IPS DF 6.9 (cell line): ENCODE measurements around the gene KRT12.

Source experiments
- DNase-seq: peaks from one replicate; pipeline ENCODE4 v3.0.0-alpha.2; 2013; ENCODE audit warnings: low read depth, low spot score
- H3K27ac ChIP-seq: one replicate; pipeline ENCODE4 v1.5.1; 2013; ENCODE audit warnings: low read length, control low read depth
- H3K27me3 ChIP-seq: 2 replicates; pipeline ENCODE4 v1.6.1; 2013; ENCODE audit warnings: mild to moderate bottlenecking, low read length; ENCODE audit not compliant: control insufficient read depth, insufficient read depth
- H3K36me3 ChIP-seq: 2 replicates; pipeline ENCODE4 v1.6.1; 2013; ENCODE audit warnings: low read length; ENCODE audit not compliant: control insufficient read depth, insufficient read depth
- H3K4me1 ChIP-seq: 2 replicates; pipeline ENCODE4 v1.6.1; 2013; ENCODE audit warnings: low read length; ENCODE audit not compliant: control insufficient read depth, insufficient read depth
- H3K4me3 ChIP-seq: 2 replicates; pipeline ENCODE4 v1.5.1; 2013; ENCODE audit warnings: mild to moderate bottlenecking, low read length
- H3K9me3 ChIP-seq: 2 replicates; pipeline ENCODE4 v1.6.1; 2013; ENCODE audit warnings: low read length, inconsistent platforms; ENCODE audit not compliant: control insufficient read depth, insufficient read depth
- WGBS: extraction: QIAGEN DNeasy Blood & Tissue Kit; methylation state at CpG from one replicate; pipeline ENCODE4 v1.1.7; 2013; ENCODE audit warnings: mixed read lengths, missing lambda C conversion rate; ENCODE audit not compliant: insufficient read length, insufficient coverage; 5-methylcytosine and 5-hydroxymethylcytosine counted together

Gene KRT12

DNA sequence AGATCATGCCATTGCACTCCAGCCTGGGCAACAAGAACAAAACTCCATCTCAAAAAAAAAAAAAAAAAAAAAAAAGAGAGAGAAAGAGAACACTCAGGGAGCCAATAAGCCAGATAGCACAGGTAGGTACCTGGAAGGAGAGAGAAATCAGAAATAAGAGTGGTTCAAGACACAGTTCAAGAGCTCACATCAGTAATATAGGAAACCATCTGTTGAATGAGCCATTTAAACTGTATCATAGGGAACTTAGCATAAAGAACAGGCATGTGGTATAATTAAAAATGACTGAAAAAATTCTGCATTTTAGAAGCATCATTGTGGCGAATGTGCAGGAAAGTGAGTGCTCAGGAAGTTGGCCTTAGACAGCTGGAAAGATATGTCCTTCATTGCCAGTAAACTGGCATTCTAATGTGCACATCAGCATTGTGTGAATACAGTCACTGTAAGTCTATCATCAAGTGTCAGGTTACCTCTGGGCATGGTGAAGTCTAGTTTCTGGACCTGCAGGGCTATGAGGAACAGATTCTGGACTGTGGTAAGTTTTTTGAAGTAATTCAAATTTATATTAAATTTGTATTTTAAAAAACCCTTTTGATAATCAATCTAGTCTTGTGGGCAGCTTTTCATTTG lies 20.4 kb downstream of the KRT12 start:
- no peak for DNase-seq
- WGBS, result no CpG with 5 or more reads among the region's 1 CpG
- H3K27ac ChIP-seq, result no peak overlapping the region
- H3K27me3 ChIP-seq, result no peaks in the 10 kb centered on the region
- no peaks in the 10 kb centered on the region for H3K9me3 ChIP-seq
- no peaks in the 10 kb centered on the region for H3K4me1 ChIP-seq
- no peaks in the 10 kb centered on the region for H3K36me3 ChIP-seq
- H3K4me3 ChIP-seq, result no peak overlapping the region

- WGBS, result no CpG with 5 or more reads among the region's 4 CpGs
- Histone ChIP-seq H3K9me3 (no peaks in the 10 kb centered on the region), H3K4me1 (no peaks in the 10 kb centered on the region), H3K4me3 (no peak overlapping the region), H3K36me3 (no peaks in the 10 kb centered on the region), H3K27me3 (no peaks in the 10 kb centered on the region), H3K27ac (no peak overlapping the region)
- DNase-seq, result no peak
Observed at GRCh38 chr17:40844671-40845107, 22.3 kb downstream of the KRT12 start.

GRCh38 chr17:40843242-40843641 lies 23.8 kb downstream of the KRT12 start:
- no CpG with 5 or more reads among the region's 3 CpGs for WGBS
- no peaks in the 10 kb centered on the region for H3K9me3 ChIP-seq
- H3K4me3 ChIP-seq, result no peak overlapping the region
- H3K36me3 ChIP-seq, result no peaks in the 10 kb centered on the region
- DNase-seq, result no peak
- H3K4me1 ChIP-seq, result no peaks in the 10 kb centered on the region
- H3K27me3 ChIP-seq, result no peaks in the 10 kb centered on the region
- H3K27ac ChIP-seq, result no peak overlapping the region

DNA sequence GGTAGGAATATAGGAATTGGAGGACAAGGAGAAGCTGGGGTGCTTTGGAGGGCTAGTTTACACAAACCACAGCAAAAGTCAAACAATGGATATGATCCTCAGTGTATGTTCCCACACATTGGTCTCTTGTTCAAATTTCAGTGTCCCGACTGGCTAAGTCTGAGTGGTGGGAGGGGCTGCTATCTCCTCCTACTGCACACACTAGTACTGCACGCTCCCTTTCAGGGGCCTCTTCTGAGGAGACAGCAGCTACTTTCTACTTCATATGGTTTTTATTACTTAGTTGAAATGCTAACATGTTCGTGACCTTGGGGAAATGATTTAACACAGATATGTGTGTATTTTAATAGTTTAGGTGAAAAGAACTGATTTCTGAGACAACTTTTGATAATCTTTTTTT lies 25.8 kb downstream of the KRT12 start:
- Histone ChIP-seq H3K27me3 (no peaks in the 10 kb centered on the region), H3K9me3 (no peaks in the 10 kb centered on the region), H3K36me3 (no peaks in the 10 kb centered on the region), H3K4me3 (no peak overlapping the region), H3K4me1 (no peaks in the 10 kb centered on the region), H3K27ac (no peak overlapping the region)
- DNase-seq, result no peak
- no CpG with 5 or more reads among the region's 3 CpGs for WGBS

DNA sequence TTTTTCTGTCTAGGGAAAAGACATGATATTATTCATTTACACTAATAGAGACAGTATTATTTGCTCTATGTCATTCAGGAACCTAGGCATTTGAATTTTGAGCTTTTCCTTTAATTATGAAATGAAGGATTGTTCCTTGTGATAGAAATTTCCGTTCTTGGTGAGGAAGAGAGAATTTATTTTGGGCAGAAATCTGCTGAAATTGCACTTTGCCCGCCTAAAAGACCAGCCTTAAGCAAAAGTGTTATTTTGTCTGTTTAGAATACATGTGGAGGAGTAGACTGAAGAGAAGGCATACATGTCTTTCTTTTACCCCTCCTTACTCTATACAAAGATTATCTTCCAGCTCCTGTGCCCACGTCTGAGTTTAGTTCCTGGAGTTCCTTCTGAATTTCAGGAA lies 27.8 kb downstream of the KRT12 start:
- no peak overlapping the region for H3K27ac ChIP-seq
- H3K36me3 ChIP-seq, result no peaks in the 10 kb centered on the region
- no peaks in the 10 kb centered on the region for H3K4me1 ChIP-seq
- no peaks in the 10 kb centered on the region for H3K9me3 ChIP-seq
- no CpG with 5 or more reads among the region's 3 CpGs for WGBS
- H3K4me3 ChIP-seq, result no peak overlapping the region
- H3K27me3 ChIP-seq, result no peaks in the 10 kb centered on the region
- no peak for DNase-seq

- no peak for DNase-seq
- H3K27me3 ChIP-seq, result no peaks in the 10 kb centered on the region
- no peaks in the 10 kb centered on the region for H3K36me3 ChIP-seq
- H3K27ac ChIP-seq, result no peak overlapping the region
- H3K4me3 ChIP-seq, result no peak overlapping the region
- no peaks in the 10 kb centered on the region for H3K9me3 ChIP-seq
- no peaks in the 10 kb centered on the region for H3K4me1 ChIP-seq
- WGBS, result no CpG with 5 or more reads among the region's 4 CpGs
Observed at GRCh38 chr17:40836020-40836419, 31.0 kb downstream of the KRT12 start.

DNA sequence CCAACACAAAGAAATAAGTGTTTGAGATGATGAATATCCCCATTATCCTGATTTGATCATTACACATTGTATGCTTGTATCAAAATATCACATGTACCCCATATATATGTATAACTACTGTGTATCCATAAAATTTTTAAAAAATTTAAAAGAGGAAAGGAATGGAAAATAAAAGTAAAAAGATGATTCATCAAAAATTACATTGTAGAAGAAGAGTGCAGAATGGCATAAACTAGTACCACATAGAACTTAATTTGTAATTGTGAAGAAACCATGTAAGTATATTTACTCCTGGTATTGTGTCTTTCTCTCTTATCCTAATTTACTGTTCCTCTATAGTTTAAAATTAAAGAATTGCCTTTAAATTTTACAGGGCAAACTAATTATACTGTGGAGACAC lies 33.1 kb downstream of the KRT12 start:
- Histone ChIP-seq H3K4me3 (no peak overlapping the region), H3K9me3 (no peaks in the 10 kb centered on the region), H3K27ac (no peak overlapping the region), H3K27me3 (no peaks in the 10 kb centered on the region), H3K36me3 (no peaks in the 10 kb centered on the region), H3K4me1 (no peaks in the 10 kb centered on the region)
- DNase-seq, result no peak

DNA sequence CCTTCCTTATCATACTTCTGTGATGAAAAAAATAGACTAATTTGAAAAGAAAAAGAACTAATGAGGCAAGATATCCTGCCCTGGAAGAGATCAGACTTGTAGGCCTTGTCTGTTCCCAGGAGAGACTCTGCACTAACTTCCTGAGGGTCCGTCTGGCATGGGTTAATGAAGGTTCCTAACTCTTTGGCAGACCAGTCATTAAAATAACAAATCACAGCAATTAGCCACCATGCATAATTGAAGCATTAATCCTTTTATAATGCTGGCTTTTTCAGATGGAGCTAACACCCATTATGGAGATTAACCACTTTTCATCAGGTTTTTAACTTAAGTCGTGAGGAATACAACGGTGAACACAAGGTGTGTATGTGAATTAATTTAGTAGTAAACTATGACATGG lies 34.2 kb downstream of the KRT12 start:
- Histone ChIP-seq H3K27ac (no peak overlapping the region), H3K27me3 (no peaks in the 10 kb centered on the region), H3K4me1 (no peaks in the 10 kb centered on the region), H3K4me3 (no peak overlapping the region), H3K9me3 (no peaks in the 10 kb centered on the region), H3K36me3 (no peaks in the 10 kb centered on the region)
- DNase-seq, result no peak
- no CpG with 5 or more reads among the region's 3 CpGs for WGBS

DNA sequence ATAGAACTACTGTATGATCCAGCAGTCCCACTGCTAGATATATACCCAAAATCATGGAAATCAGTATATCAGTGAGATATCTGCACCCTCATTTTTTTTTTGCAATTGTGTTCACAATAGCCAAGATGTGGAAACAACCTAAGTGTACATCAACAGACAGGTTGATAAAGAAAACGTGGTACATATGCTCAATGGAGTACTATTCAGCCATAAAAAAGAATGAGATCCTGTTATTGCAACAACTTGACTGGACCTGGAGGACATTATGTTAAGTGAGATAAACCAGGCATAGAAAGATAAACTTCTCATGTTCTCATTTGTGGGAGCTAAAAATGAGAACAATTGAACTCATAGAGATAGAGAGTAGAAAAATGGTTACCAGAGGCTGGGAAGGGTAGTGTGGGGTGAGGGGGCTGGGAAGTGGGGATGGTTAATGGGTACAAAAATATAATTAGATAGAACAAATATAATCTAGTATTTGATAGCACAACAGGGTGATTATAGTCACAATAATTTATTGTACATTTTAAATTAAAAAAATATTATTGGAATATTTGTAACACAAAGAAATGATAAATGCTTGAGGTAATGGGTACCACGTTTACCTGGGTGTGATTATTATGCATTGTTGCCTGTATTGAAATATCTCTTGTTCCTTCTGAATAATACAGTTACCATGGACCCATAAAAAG lies 36.8 kb downstream of the KRT12 start:
- no CpG with 5 or more reads among the region's 2 CpGs for WGBS
- no peaks in the 10 kb centered on the region for H3K27me3 ChIP-seq
- no peaks in the 10 kb centered on the region for H3K4me1 ChIP-seq
- no peak overlapping the region for H3K27ac ChIP-seq
- no peak for DNase-seq
- no peak overlapping the region for H3K4me3 ChIP-seq
- no peaks in the 10 kb centered on the region for H3K36me3 ChIP-seq
- H3K9me3 ChIP-seq, result no peaks in the 10 kb centered on the region

- WGBS, result no CpG with 5 or more reads among the region's 4 CpGs
- Histone ChIP-seq H3K36me3 (no peaks in the 10 kb centered on the region), H3K27me3 (no peaks in the 10 kb centered on the region), H3K4me3 (no peak overlapping the region), H3K9me3 (no peaks in the 10 kb centered on the region), H3K4me1 (no peaks in the 10 kb centered on the region), H3K27ac (no peak overlapping the region)
- no peak for DNase-seq
Observed at GRCh38 chr17:40828454-40829044, 38.5 kb downstream of the KRT12 start.
